HG03095 (cell line): ENCODE measurements around the gene ACSF2.

Source experiments
- ATAC-seq: cut with Tn5 transposase; IDR thresholded peaks from one replicate; pipeline ENCODE4 v1.9.1; 2021; ENCODE audit warnings: moderate library complexity; ENCODE audit not compliant: unreplicated experiment

Gene ACSF2

GRCh38 chr17:50519141-50519834, 93.3 kb downstream of the ACSF2 start:
- no peak for ATAC-seq

DNA sequence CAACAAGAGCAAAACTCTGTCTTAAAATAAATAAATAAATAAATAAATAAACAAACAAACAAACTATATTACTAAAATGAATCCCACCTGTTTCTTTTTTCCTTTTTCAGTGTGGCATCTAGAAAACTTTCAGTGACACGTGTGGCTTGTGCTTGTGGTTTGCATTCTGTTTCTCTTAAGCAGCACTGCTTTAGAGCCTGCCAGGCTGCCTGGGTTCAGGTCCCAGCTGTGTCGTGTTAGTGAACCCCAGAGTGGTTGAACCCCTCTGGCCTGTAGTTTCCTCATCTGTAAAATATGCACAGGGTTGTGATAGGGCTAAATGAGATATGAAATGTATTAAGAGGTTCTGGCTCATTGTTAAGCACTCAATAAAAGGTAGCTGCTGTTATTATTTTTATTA, 94.5 kb downstream of the ACSF2 start:
- no peak for ATAC-seq

DNA sequence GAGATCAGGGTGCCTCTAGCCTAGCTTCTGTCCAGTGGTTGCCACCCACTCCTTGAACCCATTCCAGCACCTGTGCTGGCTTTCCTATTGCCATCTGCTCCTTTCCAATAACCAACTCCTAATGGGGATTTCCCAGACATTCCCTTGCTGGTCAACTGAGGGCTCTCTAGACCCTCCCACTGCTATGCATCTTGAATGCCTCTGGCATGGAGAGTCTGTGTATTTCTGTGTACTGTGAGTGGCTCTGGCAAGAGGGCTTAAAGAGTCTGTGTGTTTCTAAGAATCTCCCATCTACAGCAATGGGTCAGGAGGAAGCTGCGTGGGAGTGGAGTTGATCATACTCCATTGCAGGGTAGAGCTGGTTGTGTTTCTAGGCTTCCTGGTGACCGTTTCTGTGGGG, 95.5 kb downstream of the ACSF2 start:
- no peak for ATAC-seq

- no peak for ATAC-seq
These were observed 96.7 kb downstream of the ACSF2 start for GRCh38 chr17:50522766-50523165.

GRCh38 chr17:50523208-50523607, 97.2 kb downstream of the ACSF2 start:
- ATAC-seq = no peak
